GM12878 (cell line): ENCODE results near the gene GPC6. TPM values are rescaled to one million over a fixed set of nuclear protein-coding genes. Genes with fewer than 3 reads are reported as not detected.

ENCODE experiments used
- ATAC-seq: fragments of 200-7000 bp; cut with Tn5 transposase; 3 replicates; pipeline ENCODE4 v1.9.1; 2020; ENCODE audit warnings: mild to moderate bottlenecking, moderate library complexity
- BruUV-seq: library from RNA; stranded (reverse); fragments of 400-500 nt; replicated peaks from 2 replicates; lab custom pipeline; 2021; lab: Mats Ljungman, UMichigan
- CTCF ChIA-PET: fragments of 300-600 bp; sonication (Branson Sonifier 250); formaldehyde crosslinking; extraction: SDS; loops from one replicate; lab custom pipeline; 2021; ENCODE audit warnings: inconsistent platforms; lab: Yijun Ruan, JAX
- POLR2A ChIA-PET: fragments of 350-600 bp; formaldehyde crosslinking; extraction: SDS; loops from one replicate; lab custom pipeline; 2021; ENCODE audit warnings: inconsistent platforms; lab: Charles Lee
- RAD21 ChIA-PET: fragments of 300-600 bp; sonication (Branson Sonifier 250); formaldehyde crosslinking; loops from one replicate; lab custom pipeline; 2023; ENCODE audit warnings: antibody characterized with exemption; ENCODE audit not compliant: unreplicated experiment; lab: Charles Lee
- SMC1A ChIA-PET: fragments of 300-600 bp; sonication (Branson Sonifier 250); formaldehyde crosslinking; loops from one replicate; lab custom pipeline; 2023; ENCODE audit not compliant: unreplicated experiment, uncharacterized antibody; lab: Charles Lee
- DNase-seq: peaks from one replicate; pipeline ENCODE4 v3.0.0-alpha.2; 2011; ENCODE audit warnings: low read depth, low spot score
- FAIRE-seq: peaks from 3 replicates; lab custom pipeline; 2011; peaks lifted over from hg19 to GRCh38; lab: Jason Lieb, UNC
- H2AFZ ChIP-seq: 2 replicates; pipeline ENCODE4 v1.6.0; 2011; ENCODE audit warnings: low read depth, low read length, control low read depth; ENCODE audit not compliant: control insufficient read depth
- H3K27ac ChIP-seq: 2 replicates; pipeline ENCODE4 v1.5.1; 2011; ENCODE audit warnings: control low read depth; ENCODE audit not compliant: control insufficient read depth, insufficient read depth
- H3K27me3 ChIP-seq, 2 experiments: replicated peaks in 1 of 2; 2 replicates each; pipeline versions ENCODE4 v1.6.0 to v1.6.1; 2011; ENCODE audit warnings: low read length in 1 of 2; ENCODE audit not compliant: control insufficient read depth in 2 of 2, insufficient read depth in 2 of 2
- H3K36me3 ChIP-seq, 2 experiments: 2 replicates each; pipeline ENCODE4 v1.5.1; 2011; ENCODE audit warnings: low read length in 1 of 2; ENCODE audit not compliant: control insufficient read depth in 2 of 2, insufficient read depth in 2 of 2
- H3K4me1 ChIP-seq: 2 replicates; pipeline ENCODE4 v1.6.1; 2011; ENCODE audit warnings: mild to moderate bottlenecking, low read length, moderate library complexity, mixed read lengths; ENCODE audit not compliant: control insufficient read depth, insufficient read depth
- H3K4me2 ChIP-seq: 2 replicates; pipeline ENCODE4 v1.6.0; 2011; ENCODE audit warnings: control low read depth; ENCODE audit not compliant: control insufficient read depth, insufficient read depth
- H3K4me3 ChIP-seq: fragments of 200-600 bp; sonication (generic); 2 replicates; pipeline ENCODE4 v1.5.1; 2016
- H3K79me2 ChIP-seq: 2 replicates; pipeline ENCODE4 v1.6.0; 2011; ENCODE audit warnings: low read length; ENCODE audit not compliant: control insufficient read depth, insufficient read depth
- H3K9ac ChIP-seq: 2 replicates; pipeline ENCODE4 v1.8.0; 2011; ENCODE audit warnings: low read length, control low read depth, mixed read lengths; ENCODE audit not compliant: control insufficient read depth, insufficient read depth
- H3K9me3 ChIP-seq: replicated peaks from 3 replicates; pipeline ENCODE4 v1.5.1; 2011; ENCODE audit warnings: mild to moderate bottlenecking, low read length; ENCODE audit not compliant: control insufficient read depth, insufficient read depth
- H4K20me1 ChIP-seq: 2 replicates; pipeline ENCODE4 v1.6.0; 2011; ENCODE audit not compliant: control insufficient read depth, insufficient read depth
- BHLHE40 ChIP-seq, 2 experiments: fragments of 450-650 bp in 1 of 2; IDR thresholded peaks; 2 replicates each; pipeline ENCODE4 v1.6.1; 2011 to 2017; ENCODE audit warnings: low read depth in 2 of 2, borderline replicate concordance in 1 of 2, improper control_type of control experiment in 1 of 2, low read length in 1 of 2, mild to moderate bottlenecking in 1 of 2
- ESRRA ChIP-seq: IDR thresholded peaks from 2 replicates; pipeline ENCODE4 v1.6.1; 2012; ENCODE audit warnings: mild to moderate bottlenecking, low read length, improper control_type of control experiment
- MTA2 ChIP-seq: fragments of 450-650 bp; IDR thresholded peaks from 2 replicates; pipeline ENCODE4 v1.6.1; 2016; ENCODE audit warnings: low read depth, mild to moderate bottlenecking, moderate library complexity
- MTA3 ChIP-seq: IDR thresholded peaks from 2 replicates; pipeline ENCODE4 v1.6.1; 2012; ENCODE audit warnings: low read length, inconsistent platforms, borderline replicate concordance
- NBN ChIP-seq: fragments of 450-650 bp; IDR thresholded peaks from 2 replicates; pipeline ENCODE4 v1.6.1; 2016
- NR2C1 ChIP-seq: fragments of 450-650 bp; IDR thresholded peaks from 2 replicates; pipeline ENCODE4 v1.6.1; 2017; ENCODE audit warnings: antibody characterized with exemption, mild to moderate bottlenecking, moderate library complexity
- RBBP5 ChIP-seq: fragments of 200-600 bp; sonication (generic); conservative IDR thresholded peaks from 2 replicates; pipeline ENCODE4 v1.6.1; 2016
- RCOR1 ChIP-seq: conservative IDR thresholded peaks from 2 replicates; pipeline ENCODE4 v1.6.1; 2012; ENCODE audit warnings: low read depth, low read length, improper control_type of control experiment
- SRF ChIP-seq, 2 experiments: IDR thresholded peaks; 2 replicates each; pipeline ENCODE4 v1.6.1; 2011; ENCODE audit warnings: low read depth in 2 of 2, low read length in 2 of 2, mild to moderate bottlenecking in 1 of 2, moderate library complexity in 1 of 2
- TCF12 ChIP-seq: IDR thresholded peaks from 2 replicates; pipeline ENCODE4 v1.6.1; 2011; ENCODE audit warnings: low read depth, mild to moderate bottlenecking, low read length
- YBX1 ChIP-seq: fragments of 450-650 bp; IDR thresholded peaks from 2 replicates; pipeline ENCODE4 v1.6.1; 2016; ENCODE audit warnings: antibody characterized with exemption
- ZBED1 ChIP-seq: IDR thresholded peaks from 2 replicates; pipeline ENCODE4 v1.6.1; 2016; ENCODE audit warnings: borderline replicate concordance
- ZSCAN29 ChIP-seq: fragments of 450-650 bp; IDR thresholded peaks from 2 replicates; pipeline ENCODE4 v1.6.1; 2017; ENCODE audit warnings: mild to moderate bottlenecking, moderate library complexity
- in situ Hi-C: fragments of 300-500 bp; cut with MboI; formaldehyde crosslinking; loops from 9 replicates; pipeline ENCODE4 v1.14.3; 2018; ENCODE audit warnings: mixed read lengths
- intact Hi-C: fragments of 100-400 bp; cut with micrococcal nuclease; formaldehyde crosslinking; loops from one replicate; pipeline ENCODE4 v1.14.2; 2022; ENCODE audit not compliant: unreplicated experiment
- polyA plus RNA-seq, 11 experiments: library from polyadenylated mRNA; depleted of rRNA in 4 of 11; unstranded in 6 of 11; stranded (reverse) in 5 of 11; fragments of >200 nt; fragmentation: Nextera tagmentation in 4 of 11; fragmentation: Illumina TruSeq in 1 of 11; extraction: Ambion mirVana in 4 of 11; extraction: Trizol in 1 of 11; gene quantifications; 1 replicate in 1 of 11; 2 replicates in 10 of 11; pipeline versions ENCODE4 v1.2.1 to v1.2.3, GENCODE V29; 2011 to 2016; ENCODE audit warnings: inconsistent platforms in 2 of 11, missing spikeins in 2 of 11, low read depth in 1 of 11
- total RNA-seq, 4 experiments: library from RNA; depleted of rRNA in 3 of 4; stranded (reverse); fragments of >200 nt in 3 of 4; fragmentation: Illumina TruSeq in 1 of 4; extraction: Trizol in 1 of 4; gene quantifications; 2 replicates each; pipeline versions ENCODE4 v1.2.1 to v1.2.3, GENCODE V29; 2013 to 2021

The GPC6 gene
- total and polyA plus RNA-seq, 10 of the 15 experiments (the other 5 are each of a cell fraction or from before 2014, with no cell fraction given), result 0.03 to 0.04 (median 0.03) TPM; not detected in 7

GRCh38 chr13:93751117-93751516, 524.5 kb downstream of the GPC6 start:
- RAD21 ChIA-PET, result interaction anchor here (0.5 kb wide), 1 partner anchor 12 kb away, joined by 3 read pairs; no protein-coding TSS in a partner anchor
- Histone ChIP-seq H3K4me2 (no peak overlapping the region), H2AFZ (no peak overlapping the region), H3K27me3 (no peaks in the 10 kb centered on the region), H3K36me3 (no peaks in the 10 kb centered on the region), H4K20me1 (no peaks in the 10 kb centered on the region), H3K79me2 (no peaks in the 10 kb centered on the region), H3K9ac (no peak overlapping the region), H3K4me3 (no peak overlapping the region), H3K27ac (no peak overlapping the region), H3K4me1 (no peaks in the 10 kb centered on the region), H3K9me3 (no peaks in the 10 kb centered on the region)
- FAIRE-seq (no peak), ATAC-seq (no peak), DNase-seq (no peak)
- intact Hi-C loops, result no loop called here
- CTCF ChIA-PET, result interaction anchor here (0.7 kb wide), 1 partner anchor 17 kb away, joined by 3 read pairs; no protein-coding TSS in a partner anchor
- SMC1A ChIA-PET, result no interaction called here
- POLR2A ChIA-PET, result no interaction called here
- BruUV-seq, result no TSS peak
- no peak for TF ChIP-seq ESRRA
- TF ChIP-seq ZSCAN29, result no peak
- TF ChIP-seq RCOR1, result no peak
- TF ChIP-seq RBBP5, result no peak
- TF ChIP-seq MTA3, result no peak
- TF ChIP-seq NR2C1, result no peak
- TF ChIP-seq NBN, result no peak
- TF ChIP-seq ZBED1, result no peak
- TF ChIP-seq MTA2, result no peak
- TF ChIP-seq TCF12, result no peak
- no peak for TF ChIP-seq BHLHE40 (IDR thresholded peaks at IDR 0.05; ENCODE audit: borderline replicate concordance in 1 of 2, low read depth in 2 of 2, low read length in 1 of 2)
- TF ChIP-seq SRF (IDR thresholded peaks at IDR 0.05; ENCODE audit: low read depth in 2 of 2, low read length in 2 of 2), result no peak
- no peak for TF ChIP-seq YBX1
- in situ Hi-C loops, result no loop called here
